PC-9 (cell line): ENCODE results near the gene SPAG17. TPM values are rescaled to one million over a fixed set of nuclear protein-coding genes. Genes with fewer than 3 reads are reported as not detected.

Experiments used
- BruUV-seq: library from RNA; stranded (reverse); fragments of 400-500 nt; replicated peaks from 2 replicates; lab custom pipeline; 2021; lab: Mats Ljungman, UMichigan
- CTCF ChIA-PET: fragments of 300-600 bp; sonication (Branson Sonifier 250); formaldehyde crosslinking; loops from one replicate; lab custom pipeline; 2022; ENCODE audit warnings: antibody characterized with exemption; lab: Charles Lee
- POLR2A ChIA-PET: fragments of 300-600 bp; sonication (Branson Sonifier 250); formaldehyde crosslinking; loops from one replicate; lab custom pipeline; 2022; ENCODE audit warnings: antibody characterized with exemption; ENCODE audit not compliant: unreplicated experiment; lab: Charles Lee
- DNase-seq, 2 experiments: peaks; one replicate each; pipeline versions ENCODE4 v3.0.0 to v3.0.0-alpha.2; 2015 to 2022; ENCODE audit warnings: mixed read lengths in 1 of 2
- H2AFZ ChIP-seq: fragments of 200-600 bp; sonication (generic); 2 replicates; pipeline ENCODE4 v1.8.1; 2017; ENCODE audit warnings: antibody characterized with exemption
- H3F3A ChIP-seq: fragments of 200-600 bp; sonication (generic); 2 replicates; pipeline ENCODE4 v1.8.1; 2017; ENCODE audit warnings: antibody characterized with exemption, mild to moderate bottlenecking, low read depth; ENCODE audit not compliant: insufficient read depth
- H3K27ac ChIP-seq: fragments of 200-600 bp; sonication (generic); 2 replicates; pipeline ENCODE4 v1.6.1; 2016; ENCODE audit warnings: mixed run types
- H3K27me3 ChIP-seq: fragments of 200-600 bp; sonication (generic); 2 replicates; pipeline ENCODE4 v1.6.1; 2016; ENCODE audit warnings: low read depth, mixed run types; ENCODE audit not compliant: insufficient read depth
- H3K36me3 ChIP-seq: fragments of 200-600 bp; sonication (generic); 2 replicates; pipeline ENCODE4 v1.6.1; 2016; ENCODE audit warnings: low read depth, mixed run types
- H3K4me1 ChIP-seq: fragments of 200-600 bp; sonication (generic); replicated peaks from 2 replicates; pipeline ENCODE4 v1.6.1; 2016; ENCODE audit warnings: mixed run types; ENCODE audit not compliant: insufficient read depth
- H3K4me2 ChIP-seq: fragments of 200-600 bp; sonication (generic); 2 replicates; pipeline ENCODE4 v1.6.1; 2017; ENCODE audit warnings: mixed run types
- H3K4me3 ChIP-seq: fragments of 200-600 bp; sonication (generic); 2 replicates; pipeline ENCODE4 v1.6.1; 2016; ENCODE audit warnings: mixed run types
- H3K79me2 ChIP-seq: fragments of 200-600 bp; sonication (generic); 2 replicates; pipeline ENCODE4 v1.6.1; 2017; ENCODE audit warnings: low read depth, mixed run types
- H3K9me2 ChIP-seq: fragments of 200-600 bp; sonication (generic); 2 replicates; pipeline ENCODE4 v1.8.1; 2017; ENCODE audit warnings: mild to moderate bottlenecking; ENCODE audit not compliant: insufficient read depth
- H3K9me3 ChIP-seq: fragments of 200-600 bp; sonication (generic); 2 replicates; pipeline ENCODE4 v1.8.1; 2016; ENCODE audit warnings: low read depth; ENCODE audit not compliant: insufficient read depth
- H4K20me1 ChIP-seq: fragments of 200-600 bp; sonication (generic); 2 replicates; pipeline ENCODE4 v1.8.1; 2017; ENCODE audit not compliant: insufficient read depth
- CTCF ChIP-seq: fragments of 200-600 bp; sonication (generic); conservative IDR thresholded peaks from 2 replicates; pipeline ENCODE4 v1.6.1; 2017; ENCODE audit warnings: mixed run types, antibody characterized with exemption, mild to moderate bottlenecking, moderate library complexity
- EZH2 ChIP-seq: fragments of 200-600 bp; sonication (generic); IDR thresholded peaks from 2 replicates; pipeline ENCODE4 v1.8.0; 2017; ENCODE audit warnings: antibody characterized with exemption, low read depth
- intact Hi-C: fragments of 100-400 bp; cut with micrococcal nuclease; formaldehyde crosslinking; loops from one replicate; pipeline ENCODE4 v1.10.0; 2022; ENCODE audit not compliant: unreplicated experiment
- total RNA-seq: library from RNA; stranded (reverse); gene quantifications from 2 replicates; pipeline ENCODE4 v1.2.3, GENCODE V29; 2021

SPAG17 gene
- total RNA-seq, 1 experiment from 2014 or later = not detected

DNA sequence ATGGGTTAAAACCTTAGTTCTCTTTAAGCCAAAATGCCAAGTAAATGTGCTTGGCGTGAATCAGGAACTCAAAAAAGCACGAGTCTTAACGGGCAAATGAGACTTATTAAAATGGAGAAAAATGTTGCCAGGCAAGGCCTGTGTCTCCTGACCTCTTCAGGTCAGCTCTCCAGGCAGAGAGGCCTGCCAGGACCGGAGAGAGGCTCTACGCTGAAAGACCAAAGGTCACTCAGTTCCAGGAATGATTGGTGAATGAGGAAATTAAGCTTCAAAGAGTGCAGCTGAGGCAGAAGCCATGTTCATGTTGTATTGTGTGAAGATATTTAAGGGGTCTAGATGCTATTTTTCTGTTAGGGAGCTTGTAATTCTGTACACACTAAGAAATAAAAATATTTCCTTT is 66.6 kb downstream of the SPAG17 start:
- BruUV-seq = no TSS peak
- H2AFZ ChIP-seq = no peak overlapping the region
- H3K36me3 ChIP-seq = no peaks in the 10 kb centered on the region
- ChIA-PET POLR2A (no interaction called here), CTCF (no interaction called here)
- no peaks in the 10 kb centered on the region for H3K9me3 ChIP-seq
- intact Hi-C loops = no loop called here
- H3K79me2 ChIP-seq = no peaks in the 10 kb centered on the region
- DNase-seq = no peak
- H3F3A ChIP-seq = no peaks in the 10 kb centered on the region
- no peak overlapping the region for H3K4me3 ChIP-seq
- H3K4me2 ChIP-seq = no peak overlapping the region
- 0 out of 2 replicates have a peak, but pooled peaks cover 3% of the 10 kb centered on the region for H4K20me1 ChIP-seq
- H3K4me1 ChIP-seq = peaks cover 20% of the 10 kb centered on the region
- no peaks in the 10 kb centered on the region for H3K9me2 ChIP-seq
- H3K27me3 ChIP-seq = no peaks in the 10 kb centered on the region
- H3K27ac ChIP-seq = no peak overlapping the region
- TF ChIP-seq EZH2 (no peak), CTCF (no peak)

DNA sequence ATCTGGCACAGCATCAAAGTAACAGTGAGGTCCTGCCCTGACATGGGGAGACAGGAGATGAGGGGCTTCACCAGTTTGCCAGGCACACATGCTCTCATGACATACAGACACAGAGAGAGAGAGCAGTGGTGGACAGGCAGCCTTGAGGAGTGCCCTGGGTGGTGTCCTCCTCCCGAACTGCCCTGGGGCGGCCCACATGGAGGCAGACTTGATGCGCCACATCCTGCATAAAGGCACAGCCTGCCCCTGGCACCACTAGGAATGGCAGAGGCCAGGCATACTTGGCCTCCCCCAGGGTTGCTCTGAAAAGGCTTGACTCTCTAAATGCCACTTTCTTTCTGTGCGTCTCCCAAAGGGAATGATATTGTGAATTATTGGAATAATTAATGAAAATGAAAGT is 67.5 kb downstream of the SPAG17 start:
- Histone ChIP-seq H3K79me2 (no peaks in the 10 kb centered on the region), H4K20me1 (0 out of 2 replicates have a peak, but pooled peaks cover 3% of the 10 kb centered on the region), H3K9me2 (no peaks in the 10 kb centered on the region), H3K27ac (no peak overlapping the region), H3K4me1 (peaks cover 18% of the 10 kb centered on the region), H3K9me3 (no peaks in the 10 kb centered on the region), H3F3A (no peaks in the 10 kb centered on the region), H3K4me3 (no peak overlapping the region), H3K4me2 (no peak overlapping the region), H3K36me3 (no peaks in the 10 kb centered on the region), H2AFZ (no peak overlapping the region; the same call in 1 of the 2 replicates), H3K27me3 (no peaks in the 10 kb centered on the region)
- DNase-seq = no peak
- ChIA-PET POLR2A (no interaction called here), CTCF (no interaction called here)
- BruUV-seq = no TSS peak
- intact Hi-C loops = no loop called here
- TF ChIP-seq EZH2 = no peak

DNA sequence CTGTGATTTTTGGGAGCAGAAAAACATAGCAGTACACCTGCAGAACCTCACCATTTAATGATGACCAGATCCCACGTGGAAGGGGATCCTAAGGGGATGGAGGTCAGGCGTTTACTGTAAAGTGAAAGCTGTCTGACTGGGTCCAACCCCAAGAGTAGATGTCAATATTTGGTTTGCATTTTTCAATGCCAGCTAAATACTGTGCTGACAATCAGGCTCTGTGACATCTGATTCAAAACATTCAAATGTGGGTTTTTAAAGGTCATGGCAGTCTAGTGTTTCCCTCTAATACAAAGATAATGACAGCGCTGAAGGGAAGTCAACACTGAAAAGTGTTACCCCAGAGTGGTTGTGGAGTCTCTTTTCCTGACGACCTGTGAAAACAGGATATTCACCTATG is 68.1 kb downstream of the SPAG17 start:
- TF ChIP-seq EZH2 (no peak), CTCF (no peak)
- BruUV-seq = no TSS peak

DNA sequence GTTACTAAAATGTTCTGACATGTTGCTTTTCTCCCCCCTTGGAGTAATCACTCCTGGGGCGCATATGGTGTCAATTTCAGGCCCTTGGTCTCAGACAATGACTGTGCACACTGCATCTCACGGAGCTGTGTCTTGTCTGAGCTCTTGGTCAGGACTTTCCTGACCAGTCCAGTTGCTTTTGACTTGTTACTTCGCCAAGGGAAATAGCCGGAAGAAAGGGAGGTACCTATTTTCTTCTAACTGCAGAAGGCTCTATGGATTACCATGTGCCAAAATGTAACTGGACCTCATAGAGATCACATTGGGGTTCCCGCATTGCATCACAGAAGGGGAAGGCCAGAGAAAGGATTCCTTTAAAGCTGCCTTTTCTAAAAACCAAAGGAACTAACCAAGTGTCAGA is 68.6 kb downstream of the SPAG17 start:
- H3K36me3 ChIP-seq = no peaks in the 10 kb centered on the region
- no peak overlapping the region for H3K4me3 ChIP-seq
- POLR2A ChIA-PET = no interaction called here
- no peaks in the 10 kb centered on the region for H3K27me3 ChIP-seq
- intact Hi-C loops = no loop called here
- CTCF ChIA-PET = no interaction called here
- H3K9me3 ChIP-seq = no peaks in the 10 kb centered on the region
- no peak for DNase-seq
- no peak overlapping the region for H2AFZ ChIP-seq
- no peak overlapping the region for H3K27ac ChIP-seq
- H3K79me2 ChIP-seq = no peaks in the 10 kb centered on the region
- H3F3A ChIP-seq = no peaks in the 10 kb centered on the region
- TF ChIP-seq EZH2 = no peak
- TF ChIP-seq CTCF = no peak
- 0 out of 2 replicates have a peak, but pooled peaks cover 3% of the 10 kb centered on the region for H4K20me1 ChIP-seq
- H3K4me2 ChIP-seq = no peak overlapping the region
- peaks cover 12% of the 10 kb centered on the region for H3K4me1 ChIP-seq
- no TSS peak for BruUV-seq
- no peaks in the 10 kb centered on the region for H3K9me2 ChIP-seq

More for the DNA sequence above, 68.1 kb downstream of the SPAG17 start:
- H3K4me3 ChIP-seq = no peak overlapping the region
- H3K9me2 ChIP-seq = no peaks in the 10 kb centered on the region
- ChIA-PET POLR2A (no interaction called here), CTCF (no interaction called here)
- no peak for DNase-seq
- peaks cover 12% of the 10 kb centered on the region for H3K4me1 ChIP-seq
- H4K20me1 ChIP-seq = 0 out of 2 replicates have a peak, but pooled peaks cover 3% of the 10 kb centered on the region
- H3K79me2 ChIP-seq = no peaks in the 10 kb centered on the region
- H3K27ac ChIP-seq = no peak overlapping the region
- no peaks in the 10 kb centered on the region for H3K9me3 ChIP-seq
- intact Hi-C loops = no loop called here
- H2AFZ ChIP-seq = no peak overlapping the region; the same call in 1 of the 2 replicates
- H3K4me2 ChIP-seq = no peak overlapping the region
- H3K27me3 ChIP-seq = no peaks in the 10 kb centered on the region
- no peaks in the 10 kb centered on the region for H3F3A ChIP-seq
- H3K36me3 ChIP-seq = no peaks in the 10 kb centered on the region
